GM19328 (cell line): Measurements from ENCODE around the gene LMNB1.
"Not testable (repeated sequence)": the region's sequence is repeated elsewhere in the genome, so short reads cannot be mapped to it uniquely, and the experiment has no call there.

ENCODE experiments used
- ATAC-seq: cut with Tn5 transposase; IDR thresholded peaks from one replicate; pipeline ENCODE4 v1.9.1; 2021; ENCODE audit warnings: mild to moderate bottlenecking, moderate library complexity; ENCODE audit not compliant: unreplicated experiment

Gene LMNB1

DNA sequence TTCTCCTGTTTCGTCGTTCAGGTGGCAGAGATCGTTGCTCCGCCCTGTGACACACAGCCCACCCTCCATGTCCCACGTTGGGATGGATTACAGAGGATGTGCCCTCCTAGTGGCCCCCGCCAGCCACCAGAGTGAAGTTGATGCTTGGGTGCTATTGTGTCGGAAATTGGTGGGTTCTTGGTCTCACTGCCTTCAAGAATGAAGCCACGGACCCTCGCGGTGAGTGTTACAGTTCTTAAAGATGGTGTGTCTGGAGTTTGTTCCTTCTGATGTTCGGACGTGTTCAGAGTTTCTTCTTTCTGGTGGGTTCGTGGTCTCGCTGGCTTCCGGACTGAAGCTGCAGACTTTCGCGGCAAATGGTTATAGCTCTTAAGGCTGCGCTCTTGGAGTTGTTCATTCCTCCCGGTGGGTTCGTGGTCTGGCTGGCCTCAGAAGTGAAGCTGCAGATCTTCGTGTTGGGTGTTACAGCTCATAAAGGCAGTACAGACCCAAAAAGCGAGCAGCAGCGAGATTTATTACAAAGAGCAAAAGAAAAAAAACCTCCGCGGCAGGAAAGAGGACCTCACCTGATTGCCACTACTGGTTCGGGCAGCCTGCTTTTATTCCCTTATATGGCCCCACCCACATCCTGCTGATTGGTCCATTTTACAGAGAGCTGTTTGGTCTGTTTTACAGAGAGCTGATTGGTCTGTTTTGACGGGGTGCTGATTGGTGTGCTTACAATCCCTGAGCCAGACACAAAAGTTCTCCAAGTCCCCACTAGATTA is 76.8 kb downstream of the LMNB1 start:
- ATAC-seq = not testable (repeated sequence)

DNA sequence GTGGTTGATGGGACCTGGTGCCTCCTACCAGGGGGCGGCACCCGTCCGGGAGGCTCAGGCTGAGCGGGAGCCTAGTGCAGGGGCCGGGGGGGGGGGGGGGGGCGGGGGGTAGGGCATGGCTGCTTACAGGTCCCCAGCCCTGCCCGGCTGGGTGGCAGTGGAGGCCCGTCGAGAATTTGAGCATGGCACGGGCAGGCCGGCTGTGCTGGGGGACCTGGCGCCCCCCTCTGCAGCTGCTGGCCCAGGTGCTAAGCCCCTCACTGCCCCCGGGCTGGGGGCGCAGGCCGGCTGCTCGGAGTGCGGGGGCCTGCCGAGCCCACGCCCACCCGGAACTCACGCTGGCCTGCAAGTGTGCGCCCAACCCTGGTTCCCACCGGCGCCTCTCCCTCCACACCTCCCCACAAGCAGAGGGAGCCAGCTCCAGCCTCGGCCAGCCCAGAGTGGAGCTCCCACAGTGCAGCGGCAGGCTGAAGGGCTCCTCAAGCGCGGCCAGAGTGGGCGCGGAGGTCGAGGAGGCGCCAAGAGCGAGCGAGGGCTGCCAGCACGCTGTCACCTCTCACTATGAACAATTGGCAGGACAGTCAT is 77.7 kb downstream of the LMNB1 start:
- no peak for ATAC-seq

DNA sequence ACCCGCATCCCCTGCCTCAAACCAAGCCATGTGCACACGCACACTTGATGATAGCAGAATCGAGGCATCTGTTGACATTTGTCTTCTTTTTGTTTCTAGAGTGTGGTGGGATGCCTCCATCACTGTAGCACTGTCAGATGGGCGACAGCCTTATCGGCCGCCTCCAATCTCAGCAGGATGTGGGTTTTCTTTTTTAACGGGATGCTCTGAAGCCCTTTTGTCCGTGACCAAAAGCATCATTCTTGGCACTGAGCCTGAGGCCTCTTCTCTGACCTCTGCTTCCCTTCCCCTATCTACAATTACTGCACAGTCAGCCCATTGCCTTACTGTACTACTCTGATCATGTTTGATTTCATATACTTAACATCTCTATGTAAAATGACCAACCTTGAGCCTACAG is 78.3 kb downstream of the LMNB1 start:
- no peak for ATAC-seq

DNA sequence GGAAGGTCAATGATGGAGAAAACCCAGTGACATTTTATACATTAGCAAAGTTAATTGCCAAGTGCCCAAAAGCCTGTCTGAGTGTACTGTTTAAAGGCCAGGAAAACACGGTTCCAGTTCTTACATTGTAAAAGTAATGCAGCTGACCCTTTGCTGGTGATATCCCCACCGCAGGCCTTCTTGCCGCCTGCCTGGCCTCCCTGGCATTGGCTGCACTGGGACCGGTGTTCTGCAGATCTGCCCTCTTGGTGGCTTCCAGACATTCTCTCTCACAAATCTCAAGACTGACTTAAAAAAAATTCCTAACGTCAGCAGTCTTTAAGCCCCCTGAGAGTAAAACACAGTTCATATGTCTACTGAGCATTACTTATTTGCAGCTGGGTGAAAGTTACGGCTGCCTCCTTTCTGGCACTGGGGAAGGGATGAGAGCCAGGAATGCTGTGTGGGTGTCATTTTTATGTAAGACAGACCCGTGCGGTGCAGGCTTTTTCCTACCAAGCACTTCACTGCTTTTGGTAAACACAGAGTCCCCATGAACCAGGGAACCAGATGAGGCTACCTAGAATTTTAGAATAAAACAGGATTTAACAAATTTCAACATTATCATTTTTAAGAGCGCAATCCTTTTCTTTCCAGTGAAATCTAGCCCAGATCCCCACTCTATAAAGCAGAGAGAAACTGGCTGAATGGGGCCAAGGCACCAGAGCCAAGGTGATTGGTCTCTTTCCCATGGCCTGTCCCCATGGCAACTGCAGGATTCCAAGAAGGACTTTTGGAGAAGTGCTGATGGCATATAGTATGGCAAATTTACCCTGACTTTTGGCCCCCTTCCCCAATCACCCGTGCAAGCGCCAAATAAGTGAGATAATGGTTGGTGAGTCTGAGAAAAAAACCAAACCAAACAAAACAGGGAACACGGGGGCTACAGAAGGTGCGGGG is 80.8 kb downstream of the LMNB1 start:
- no peak for ATAC-seq

DNA sequence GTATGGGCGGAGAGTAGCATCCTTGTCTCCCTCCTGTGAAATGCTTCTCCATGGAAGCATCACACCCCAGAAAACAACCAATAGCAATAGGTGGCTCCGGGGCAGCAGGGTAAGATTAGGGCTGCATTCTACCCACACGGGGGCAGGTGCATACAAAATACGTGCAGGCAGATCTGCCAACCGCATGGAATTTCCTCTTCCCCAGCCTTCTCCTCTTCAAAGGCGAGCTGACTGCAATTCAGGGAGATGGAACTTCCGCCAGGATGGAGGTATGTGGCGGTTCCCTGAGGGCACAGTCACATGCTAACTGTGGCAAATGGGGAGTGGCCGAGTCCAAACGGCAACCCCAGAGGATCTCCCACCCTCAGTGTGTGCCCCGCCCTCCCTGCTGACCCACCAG is 81.5 kb downstream of the LMNB1 start:
- ATAC-seq = no peak

DNA sequence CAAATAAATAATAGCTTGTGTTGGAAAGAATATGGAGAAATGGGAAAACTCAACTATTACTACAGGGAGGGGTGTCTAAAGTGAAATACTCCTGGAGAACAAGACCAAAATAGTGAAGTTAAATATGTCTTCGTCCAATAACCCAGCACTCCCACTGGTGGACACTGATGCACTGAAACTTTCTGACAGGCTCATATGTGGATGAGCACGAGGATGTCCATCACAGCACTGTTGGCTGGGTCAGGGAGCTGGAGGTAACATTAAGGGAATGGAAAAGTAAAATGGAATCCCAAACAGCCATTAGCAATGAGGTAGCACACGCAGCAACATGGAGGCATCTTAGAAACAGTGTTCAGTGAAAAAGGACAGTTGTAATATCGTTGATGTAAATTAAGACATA is 86.5 kb downstream of the LMNB1 start:
- ATAC-seq = no peak

DNA sequence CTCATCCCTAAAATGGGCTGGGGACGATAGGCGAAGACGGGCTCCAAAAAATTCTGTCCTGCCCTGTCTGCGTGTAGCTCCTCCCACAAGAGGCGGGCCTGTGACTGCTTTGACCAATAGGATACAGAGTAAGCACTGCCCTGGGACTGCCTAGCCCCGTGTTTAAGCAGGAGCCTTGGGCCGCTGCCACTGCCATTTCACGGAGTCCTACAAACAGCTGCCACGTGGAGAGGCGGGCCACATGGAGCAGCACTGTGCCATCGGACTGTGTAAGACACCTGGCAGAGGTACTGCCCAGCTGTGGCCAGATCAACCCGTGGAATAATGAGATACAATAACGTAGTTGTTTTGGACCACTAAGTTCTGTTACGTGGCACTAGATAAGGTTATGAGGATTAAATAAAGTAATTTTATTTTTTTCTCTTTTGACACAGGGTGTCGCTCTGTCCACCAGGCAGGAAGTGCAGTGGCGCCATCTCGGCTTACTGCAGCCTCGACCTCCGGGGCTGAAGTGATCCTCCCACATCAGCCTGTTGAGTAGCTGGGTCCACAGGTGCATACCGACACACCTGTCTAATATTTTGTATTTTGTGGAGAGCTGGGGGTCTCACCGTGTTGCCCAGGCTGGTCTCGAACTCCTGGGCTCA is 87.2 kb downstream of the LMNB1 start:
- no peak for ATAC-seq

DNA sequence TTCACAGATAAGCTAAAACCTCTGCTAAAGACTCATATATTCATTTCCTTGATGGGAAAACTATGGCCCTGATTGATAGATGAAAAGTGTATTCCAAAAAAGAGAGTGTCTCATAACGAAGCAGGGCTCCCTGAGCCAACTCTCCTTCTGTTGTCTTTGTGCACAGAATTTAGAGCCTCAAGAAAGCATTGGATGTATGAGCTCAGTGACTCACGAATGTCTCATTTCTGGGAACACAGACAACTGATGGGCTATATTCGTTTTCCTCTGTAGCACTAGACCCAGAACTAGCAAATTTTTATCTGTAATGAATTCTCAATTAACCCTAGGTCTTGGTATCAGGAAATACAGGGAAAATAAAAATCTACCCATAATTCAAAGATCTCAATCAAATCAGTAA is 88.4 kb downstream of the LMNB1 start:
- ATAC-seq = no peak

DNA sequence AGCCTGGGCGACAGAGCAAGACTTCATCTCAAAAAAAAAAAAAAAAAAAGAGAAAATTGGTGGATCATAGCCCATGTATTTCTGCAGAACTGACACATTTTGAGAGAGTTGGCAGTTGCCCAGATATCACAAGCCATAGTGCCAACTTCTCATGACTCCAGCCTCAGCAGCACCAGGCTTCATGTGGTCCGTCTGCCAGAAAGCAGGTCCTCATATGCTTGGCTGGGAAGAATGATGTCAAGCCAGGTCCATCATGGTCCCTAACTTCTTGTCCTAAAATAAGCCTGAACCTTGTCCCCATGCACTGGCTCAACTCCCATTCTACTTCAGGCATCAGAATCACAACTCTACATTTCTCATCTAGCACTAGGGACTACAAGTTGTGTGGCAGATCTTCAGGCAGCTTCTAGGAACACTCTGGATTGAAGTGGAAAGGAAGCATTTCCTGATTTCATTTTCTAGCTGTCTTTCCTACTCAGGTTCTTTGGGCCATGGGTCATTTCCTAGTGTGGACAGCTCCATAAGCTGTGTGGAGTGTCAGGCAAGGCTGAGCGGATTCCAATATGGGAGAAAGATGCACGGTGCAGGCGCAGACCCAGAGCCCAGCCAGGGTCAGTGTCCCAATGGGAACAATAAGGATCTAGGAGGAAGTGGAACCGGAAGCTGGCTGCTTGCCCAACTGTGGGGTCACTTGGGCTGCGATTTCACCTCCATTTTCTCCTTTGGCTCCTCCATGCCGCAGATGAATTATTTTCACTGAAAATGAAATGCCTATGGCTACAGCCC is 90.1 kb downstream of the LMNB1 start:
- no peak for ATAC-seq

DNA sequence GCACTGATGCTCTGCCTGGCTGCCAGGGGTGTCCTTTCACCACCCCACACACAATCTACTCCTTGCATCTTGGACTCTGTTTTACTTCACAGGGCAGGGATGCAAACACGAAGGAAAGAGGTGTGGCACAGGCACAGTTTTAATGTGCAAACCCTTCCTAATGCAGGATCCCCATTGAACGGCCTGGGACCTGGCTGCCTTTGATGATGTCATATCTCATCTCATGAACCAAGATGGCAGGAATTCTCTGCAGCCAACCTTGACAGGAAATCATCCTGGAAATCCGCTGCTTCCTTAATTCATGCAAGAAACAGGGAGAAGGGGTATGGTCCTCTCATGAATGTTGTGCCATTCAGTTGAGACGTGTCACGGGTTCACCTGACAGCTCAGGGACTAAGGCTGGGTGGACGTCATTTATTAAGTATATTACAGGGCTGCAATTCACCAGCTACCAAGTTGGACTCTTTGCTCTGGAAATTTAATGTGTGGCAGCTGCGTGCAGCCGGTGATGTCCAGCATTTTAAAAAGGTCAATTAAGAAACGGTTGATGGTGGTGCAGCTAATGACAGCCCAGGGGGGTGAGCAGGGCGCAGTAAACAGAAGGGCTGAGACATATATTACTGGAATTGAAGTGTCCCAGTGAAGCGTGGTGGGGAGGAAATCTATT is 91.5 kb downstream of the LMNB1 start:
- no peak for ATAC-seq

DNA sequence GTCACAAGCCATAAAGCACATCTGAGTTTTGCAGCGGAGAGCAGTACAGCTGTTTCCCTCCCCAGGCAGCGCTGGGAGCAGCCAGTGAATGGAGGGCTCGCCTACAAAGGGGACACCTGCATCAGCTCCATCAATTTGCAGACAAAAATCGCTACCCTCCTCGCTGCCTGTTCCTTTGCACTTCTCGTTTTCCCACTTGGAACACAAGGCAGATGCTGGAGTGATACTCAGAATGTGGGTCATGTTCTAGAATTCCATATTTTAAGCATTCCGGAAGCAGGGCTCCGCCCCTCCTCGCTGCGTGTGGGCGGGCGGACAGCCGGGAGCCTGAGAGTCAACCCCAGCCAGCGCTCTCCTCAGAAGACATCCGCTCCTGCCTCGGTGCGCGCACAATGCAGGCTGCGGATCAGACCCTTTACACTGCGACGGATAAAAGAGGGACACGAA is 92.1 kb downstream of the LMNB1 start:
- peak; percentile 69 for ATAC-seq

DNA sequence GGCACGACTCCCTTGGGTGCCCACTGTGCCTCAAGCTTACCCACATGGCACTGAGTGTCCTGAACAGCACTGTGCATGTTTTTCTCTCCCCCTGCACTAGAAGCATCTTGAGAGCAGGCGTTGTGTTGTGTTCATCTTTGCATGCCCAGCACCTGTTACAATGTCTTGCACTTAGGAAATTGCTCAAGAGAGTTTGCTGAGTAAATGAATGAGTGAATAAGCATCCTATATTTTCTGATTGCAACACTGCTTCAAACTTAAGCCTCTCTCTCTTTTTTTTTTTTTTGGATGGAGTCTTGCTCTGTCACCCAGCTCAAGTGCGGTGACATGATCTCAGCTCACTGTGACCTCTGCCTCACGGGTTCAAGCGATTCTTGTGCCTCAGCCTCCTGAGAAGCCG is 94.5 kb downstream of the LMNB1 start:
- no peak for ATAC-seq

DNA sequence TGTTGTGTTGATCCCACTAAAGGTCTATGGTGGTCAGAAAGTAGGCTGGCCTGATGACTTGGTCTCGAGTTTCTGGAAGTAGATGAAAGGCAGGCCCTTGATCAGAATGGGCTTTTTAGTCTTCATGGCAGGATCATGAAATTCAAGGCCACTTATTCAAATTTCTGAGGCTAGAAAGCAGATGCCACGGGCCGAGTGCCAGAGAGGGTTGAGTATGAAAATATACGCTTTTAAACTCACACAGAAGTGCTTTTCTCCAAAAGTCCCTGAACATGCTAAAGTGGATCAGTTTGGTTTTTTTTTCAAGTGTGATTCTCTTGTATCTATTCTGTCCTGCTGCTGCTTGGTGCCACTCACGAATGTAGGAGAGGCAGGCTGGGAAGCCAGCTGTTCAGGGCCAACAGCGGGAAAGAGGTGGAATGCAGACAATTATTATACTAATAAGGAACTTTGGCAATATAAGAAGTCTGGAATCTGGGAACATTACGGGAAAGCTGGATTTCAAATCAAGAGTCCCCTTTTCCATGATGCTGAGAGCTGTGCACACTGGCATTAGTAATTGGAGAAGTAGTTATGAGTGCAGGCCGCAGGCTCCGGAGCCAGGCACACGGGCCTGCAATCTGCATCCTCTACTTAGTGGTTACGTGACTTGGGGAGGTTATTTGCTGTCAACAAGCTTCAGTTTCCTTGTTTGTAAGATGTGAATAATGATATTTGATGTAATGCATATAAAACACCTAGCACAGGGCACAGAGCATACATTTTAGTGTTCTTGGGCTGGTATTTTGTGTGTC is 95.8 kb downstream of the LMNB1 start:
- no peak for ATAC-seq

DNA sequence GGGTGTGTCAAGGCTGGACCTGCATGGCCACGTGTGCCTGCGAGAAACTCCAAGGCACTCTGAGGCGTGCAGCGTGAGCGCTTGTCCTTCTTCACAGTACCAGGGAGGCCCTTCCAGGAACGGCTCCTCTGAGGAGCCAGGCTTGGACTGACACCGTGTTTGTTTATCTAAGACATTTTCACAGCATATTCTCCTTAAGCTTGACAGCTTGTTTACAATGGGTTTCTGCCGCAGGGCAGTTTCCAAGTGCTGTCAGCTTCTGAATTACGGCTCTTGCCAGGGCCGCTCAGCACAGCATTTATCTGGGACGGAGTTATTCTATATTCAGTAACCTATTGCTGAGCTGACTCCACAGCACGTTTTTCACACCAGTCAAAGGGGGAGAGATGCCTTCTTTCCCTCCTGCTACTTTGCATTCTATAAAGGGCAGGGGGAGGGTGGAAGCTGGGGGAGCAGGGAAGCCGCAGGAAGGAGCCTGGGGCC is 98.4 kb downstream of the LMNB1 start:
- ATAC-seq = no peak

DNA sequence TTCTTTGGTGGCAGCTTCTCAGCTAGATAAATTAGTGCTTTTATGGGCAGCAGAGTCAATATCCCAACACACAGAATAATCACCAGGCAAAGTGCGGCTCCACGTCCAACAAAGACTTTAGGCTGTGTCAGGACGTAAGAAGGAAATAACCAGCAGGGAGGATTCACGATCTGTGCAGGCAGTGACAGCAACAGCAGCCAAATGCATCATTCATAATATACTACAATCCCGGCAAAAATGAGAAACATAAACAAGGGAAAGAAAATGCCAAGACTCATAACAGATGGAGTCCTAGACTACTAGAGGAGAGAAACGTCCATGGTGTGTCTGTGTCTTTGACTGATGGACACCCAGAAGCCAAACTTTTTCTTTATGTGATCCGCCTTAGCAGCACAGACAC is 100.7 kb downstream of the LMNB1 start:
- ATAC-seq = no peak

DNA sequence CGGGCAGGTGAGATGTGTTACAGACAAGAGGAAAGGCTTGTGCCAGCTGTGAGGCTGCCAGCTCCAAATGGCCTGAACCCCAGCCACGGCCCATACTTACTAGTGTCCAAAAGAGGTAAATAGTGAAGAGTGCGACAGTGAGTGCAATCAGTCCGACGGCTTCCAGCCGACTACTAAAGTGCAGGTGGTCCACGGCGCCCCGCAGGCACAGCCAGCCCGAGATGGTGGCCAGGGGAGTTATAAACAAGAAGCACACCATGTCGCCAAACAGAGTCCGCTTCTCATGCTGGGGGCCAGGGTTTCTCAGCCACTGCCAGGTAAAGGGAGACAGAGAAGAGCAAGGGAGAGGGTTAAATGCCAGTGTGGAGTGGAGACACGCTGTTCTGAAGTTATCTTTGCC is 101.1 kb downstream of the LMNB1 start:
- no peak for ATAC-seq

DNA sequence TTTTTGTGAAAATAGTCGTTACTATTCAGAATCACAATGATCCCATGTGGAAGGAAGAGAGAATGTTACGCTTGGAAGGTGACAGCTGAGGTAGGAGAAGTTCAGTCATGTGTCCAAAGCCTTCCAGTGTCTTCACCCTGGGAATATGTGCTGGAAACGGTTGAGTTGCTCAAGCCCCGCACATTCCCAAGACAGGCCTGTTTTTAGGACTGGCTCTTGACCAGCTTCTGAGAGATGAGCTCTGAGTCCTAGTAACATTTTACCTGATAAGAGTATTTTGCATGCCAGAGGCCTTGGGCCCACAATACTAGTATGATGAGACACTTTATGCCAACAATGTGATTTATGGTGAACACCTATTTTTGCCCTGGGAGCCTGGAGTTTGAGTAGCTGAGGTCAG is 101.7 kb downstream of the LMNB1 start:
- ATAC-seq = no peak

DNA sequence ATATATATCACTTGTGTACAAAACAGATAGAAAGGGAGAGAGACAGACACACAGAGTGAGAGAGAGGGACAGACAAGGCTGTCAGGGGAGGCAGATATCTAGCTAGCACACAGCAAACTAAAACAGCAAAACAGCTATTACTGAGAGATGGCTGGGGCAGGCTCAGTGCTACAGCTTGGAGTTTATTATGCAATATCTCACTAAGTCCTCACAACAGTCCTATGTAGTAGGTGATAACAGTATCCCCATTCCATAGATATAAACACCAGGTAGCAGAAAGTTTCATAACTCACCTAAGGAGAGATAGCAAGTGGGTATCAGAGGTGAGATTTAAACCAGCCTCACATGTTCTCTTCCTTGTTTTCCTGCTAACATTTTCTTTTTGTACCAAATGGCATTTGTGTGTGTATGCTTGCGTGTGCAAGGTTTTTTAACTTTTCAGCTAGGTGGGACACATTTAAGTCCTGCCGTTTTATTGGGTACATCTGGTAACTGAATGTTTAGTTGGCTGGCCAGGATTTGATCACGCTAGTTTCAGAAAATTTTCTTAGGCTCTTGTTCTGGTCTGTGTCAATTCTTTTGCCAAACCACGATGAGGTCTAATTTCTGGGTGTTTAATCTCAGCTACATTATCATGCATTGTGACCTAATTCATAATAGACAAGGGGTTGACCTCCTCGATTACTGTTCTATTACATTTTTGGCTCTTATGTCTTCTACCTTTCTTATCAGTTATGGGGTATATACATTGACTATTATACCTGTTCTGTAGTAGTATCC is 105.1 kb downstream of the LMNB1 start:
- no peak for ATAC-seq
